Measurements from ENCODE around the gene SLC39A7.
A peak's percentile ranks its signal among the peaks of the same experiment; 100 is the strongest.

Gene SLC39A7

DNA sequence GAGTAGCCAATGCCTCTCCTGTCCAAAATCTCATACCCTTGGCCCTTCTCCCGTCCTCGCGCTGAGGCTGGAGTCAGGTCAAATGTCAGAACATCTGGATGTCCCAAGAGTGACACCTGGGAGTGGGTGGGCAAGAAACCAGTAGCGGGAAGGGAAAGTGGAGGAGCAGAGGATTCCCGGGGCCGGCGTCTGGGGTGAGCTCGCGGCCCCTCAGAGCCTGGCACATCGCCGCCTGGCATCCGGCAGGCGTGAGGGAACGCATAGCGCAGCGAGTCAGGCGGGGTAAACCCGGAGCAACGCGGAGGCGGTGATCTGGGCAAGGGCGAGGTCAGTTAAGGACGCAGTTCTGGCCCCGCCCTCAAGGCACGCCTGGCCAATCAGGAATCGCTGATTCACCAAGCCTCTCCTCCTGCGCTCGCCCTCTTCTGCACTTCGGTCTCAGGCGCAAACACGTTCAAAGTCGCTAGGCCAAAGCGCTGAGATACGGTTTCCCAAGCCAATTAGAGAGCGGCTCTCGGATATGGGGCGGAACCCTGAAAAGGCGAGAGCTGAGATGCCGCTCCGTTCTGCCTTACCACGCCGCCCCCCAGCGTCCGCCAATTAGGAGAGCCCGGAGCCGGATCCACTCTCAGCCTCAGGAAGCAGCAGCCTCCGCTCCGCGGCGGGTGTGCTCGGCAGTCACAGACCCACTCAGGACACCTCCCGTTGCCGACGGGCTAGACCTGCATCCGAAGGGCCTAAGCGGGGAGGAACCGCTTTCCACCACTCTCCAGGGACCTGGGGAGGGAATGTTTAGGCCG, 48.5 kb downstream of the SLC39A7 start:
- DNase-seq (ENCODE audit: low read depth) = peak; percentile 95
- TF ChIP-seq, protein P1, sequence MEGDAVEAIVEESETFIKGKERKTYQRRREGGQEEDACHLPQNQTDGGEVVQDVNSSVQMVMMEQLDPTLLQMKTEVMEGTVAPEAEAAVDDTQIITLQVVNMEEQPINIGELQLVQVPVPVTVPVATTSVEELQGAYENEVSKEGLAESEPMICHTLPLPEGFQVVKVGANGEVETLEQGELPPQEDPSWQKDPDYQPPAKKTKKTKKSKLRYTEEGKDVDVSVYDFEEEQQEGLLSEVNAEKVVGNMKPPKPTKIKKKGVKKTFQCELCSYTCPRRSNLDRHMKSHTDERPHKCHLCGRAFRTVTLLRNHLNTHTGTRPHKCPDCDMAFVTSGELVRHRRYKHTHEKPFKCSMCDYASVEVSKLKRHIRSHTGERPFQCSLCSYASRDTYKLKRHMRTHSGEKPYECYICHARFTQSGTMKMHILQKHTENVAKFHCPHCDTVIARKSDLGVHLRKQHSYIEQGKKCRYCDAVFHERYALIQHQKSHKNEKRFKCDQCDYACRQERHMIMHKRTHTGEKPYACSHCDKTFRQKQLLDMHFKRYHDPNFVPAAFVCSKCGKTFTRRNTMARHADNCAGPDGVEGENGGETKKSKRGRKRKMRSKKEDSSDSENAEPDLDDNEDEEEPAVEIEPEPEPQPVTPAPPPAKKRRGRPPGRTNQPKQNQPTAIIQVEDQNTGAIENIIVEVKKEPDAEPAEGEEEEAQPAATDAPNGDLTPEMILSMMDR (IDR thresholded peaks at IDR 0.05; ENCODE audit: control insufficient read depth, insufficient read depth, low read depth, low read length, missing control alignments) = no peak
- peak overlapping the region; percentile 60 for H3K4me3 ChIP-seq (ENCODE audit: control insufficient read depth, low read depth, low read length)

- no peak for DNase-seq (ENCODE audit: low read depth)
- TF ChIP-seq, protein P1 (IDR thresholded peaks at IDR 0.05; ENCODE audit: control insufficient read depth, insufficient read depth, low read depth, low read length, missing control alignments) = no peak
- peak overlapping the region; percentile 57 for H3K4me3 ChIP-seq (ENCODE audit: control insufficient read depth, low read depth, low read length)
Observed at GRCh38 chr6:33249732-33250630, 49.3 kb downstream of the SLC39A7 start.

- H3K4me3 ChIP-seq (ENCODE audit: control insufficient read depth, low read depth, low read length) = no peak overlapping the region
- DNase-seq (ENCODE audit: low read depth) = no peak
- TF ChIP-seq, protein P1 (IDR thresholded peaks at IDR 0.05; ENCODE audit: control insufficient read depth, insufficient read depth, low read depth, low read length, missing control alignments) = no peak
Observed at GRCh38 chr6:33250731-33251130, 50.1 kb downstream of the SLC39A7 start.

GRCh38 chr6:33251395-33252012, 50.8 kb downstream of the SLC39A7 start:
- no peak overlapping the region for H3K4me3 ChIP-seq (ENCODE audit: control insufficient read depth, low read depth, low read length)
- no peak for DNase-seq (ENCODE audit: low read depth)
- TF ChIP-seq, protein P1 (IDR thresholded peaks at IDR 0.05; ENCODE audit: control insufficient read depth, insufficient read depth, low read depth, low read length, missing control alignments) = no peak

- TF ChIP-seq, protein P1 (IDR thresholded peaks at IDR 0.05; ENCODE audit: control insufficient read depth, insufficient read depth, low read depth, low read length, missing control alignments) = no peak
- no peak for DNase-seq (ENCODE audit: low read depth)
- no peak overlapping the region for H3K4me3 ChIP-seq (ENCODE audit: control insufficient read depth, low read depth, low read length)
Observed at GRCh38 chr6:33252759-33253158, 52.1 kb downstream of the SLC39A7 start.

Measured in AG09309 (cell line).